GM12878 (cell line): ENCODE data around the gene PGF. TPM values are rescaled to one million over a fixed set of nuclear protein-coding genes. Genes with fewer than 3 reads are reported as not detected.

Source experiments
- ATAC-seq: fragments of 200-7000 bp; cut with Tn5 transposase; 3 replicates; pipeline ENCODE4 v1.9.1; 2020; ENCODE audit warnings: mild to moderate bottlenecking, moderate library complexity
- BruUV-seq: library from RNA; stranded (reverse); fragments of 400-500 nt; replicated peaks from 2 replicates; lab custom pipeline; 2021; lab: Mats Ljungman, UMichigan
- CTCF ChIA-PET: fragments of 300-600 bp; sonication (Branson Sonifier 250); formaldehyde crosslinking; extraction: SDS; loops from one replicate; lab custom pipeline; 2021; ENCODE audit warnings: inconsistent platforms; lab: Yijun Ruan, JAX
- POLR2A ChIA-PET: fragments of 350-600 bp; formaldehyde crosslinking; extraction: SDS; loops from one replicate; lab custom pipeline; 2021; ENCODE audit warnings: inconsistent platforms; lab: Charles Lee
- RAD21 ChIA-PET: fragments of 300-600 bp; sonication (Branson Sonifier 250); formaldehyde crosslinking; loops from one replicate; lab custom pipeline; 2023; ENCODE audit warnings: antibody characterized with exemption; ENCODE audit not compliant: unreplicated experiment; lab: Charles Lee
- SMC1A ChIA-PET: fragments of 300-600 bp; sonication (Branson Sonifier 250); formaldehyde crosslinking; loops from one replicate; lab custom pipeline; 2023; ENCODE audit not compliant: unreplicated experiment, uncharacterized antibody; lab: Charles Lee
- DNase-seq: peaks from one replicate; pipeline ENCODE4 v3.0.0-alpha.2; 2011; ENCODE audit warnings: low read depth, low spot score
- FAIRE-seq: peaks from 3 replicates; lab custom pipeline; 2011; peaks lifted over from hg19 to GRCh38; lab: Jason Lieb, UNC
- H2AFZ ChIP-seq: 2 replicates; pipeline ENCODE4 v1.6.0; 2011; ENCODE audit warnings: low read depth, low read length, control low read depth; ENCODE audit not compliant: control insufficient read depth
- H3K27ac ChIP-seq: 2 replicates; pipeline ENCODE4 v1.5.1; 2011; ENCODE audit warnings: control low read depth; ENCODE audit not compliant: control insufficient read depth, insufficient read depth
- H3K27me3 ChIP-seq, 2 experiments: replicated peaks in 1 of 2; 2 replicates each; pipeline versions ENCODE4 v1.6.0 to v1.6.1; 2011; ENCODE audit warnings: low read length in 1 of 2; ENCODE audit not compliant: control insufficient read depth in 2 of 2, insufficient read depth in 2 of 2
- H3K36me3 ChIP-seq, 2 experiments: 2 replicates each; pipeline ENCODE4 v1.5.1; 2011; ENCODE audit warnings: low read length in 1 of 2; ENCODE audit not compliant: control insufficient read depth in 2 of 2, insufficient read depth in 2 of 2
- H3K4me1 ChIP-seq: 2 replicates; pipeline ENCODE4 v1.6.1; 2011; ENCODE audit warnings: mild to moderate bottlenecking, low read length, moderate library complexity, mixed read lengths; ENCODE audit not compliant: control insufficient read depth, insufficient read depth
- H3K4me2 ChIP-seq: 2 replicates; pipeline ENCODE4 v1.6.0; 2011; ENCODE audit warnings: control low read depth; ENCODE audit not compliant: control insufficient read depth, insufficient read depth
- H3K4me3 ChIP-seq: fragments of 200-600 bp; sonication (generic); 2 replicates; pipeline ENCODE4 v1.5.1; 2016
- H3K79me2 ChIP-seq: 2 replicates; pipeline ENCODE4 v1.6.0; 2011; ENCODE audit warnings: low read length; ENCODE audit not compliant: control insufficient read depth, insufficient read depth
- H3K9ac ChIP-seq: 2 replicates; pipeline ENCODE4 v1.8.0; 2011; ENCODE audit warnings: low read length, control low read depth, mixed read lengths; ENCODE audit not compliant: control insufficient read depth, insufficient read depth
- H3K9me3 ChIP-seq: replicated peaks from 3 replicates; pipeline ENCODE4 v1.5.1; 2011; ENCODE audit warnings: mild to moderate bottlenecking, low read length; ENCODE audit not compliant: control insufficient read depth, insufficient read depth
- H4K20me1 ChIP-seq: 2 replicates; pipeline ENCODE4 v1.6.0; 2011; ENCODE audit not compliant: control insufficient read depth, insufficient read depth
- BHLHE40 ChIP-seq, 2 experiments: fragments of 450-650 bp in 1 of 2; IDR thresholded peaks; 2 replicates each; pipeline ENCODE4 v1.6.1; 2011 to 2017; ENCODE audit warnings: low read depth in 2 of 2, borderline replicate concordance in 1 of 2, improper control_type of control experiment in 1 of 2, low read length in 1 of 2, mild to moderate bottlenecking in 1 of 2
- CBX5 ChIP-seq: sonication (generic); IDR thresholded peaks from 2 replicates; pipeline ENCODE4 v1.6.1; 2016; ENCODE audit warnings: low read depth, moderate library complexity, mild to moderate bottlenecking, inconsistent platforms
- CEBPB ChIP-seq, 2 experiments: fragments of 150-350 bp in 1 of 2; IDR thresholded peaks; 2 replicates each; pipeline ENCODE4 v1.6.1; 2012 to 2014; ENCODE audit warnings: low read depth in 2 of 2, low read length in 2 of 2, borderline replicate concordance in 1 of 2, inconsistent platforms in 1 of 2
- HDGF ChIP-seq: fragments of 450-650 bp; IDR thresholded peaks from 2 replicates; pipeline ENCODE4 v1.6.1; 2016; ENCODE audit warnings: antibody characterized with exemption
- JUNB ChIP-seq: IDR thresholded peaks from 2 replicates; pipeline ENCODE4 v1.6.1; 2016; ENCODE audit warnings: antibody characterized with exemption, mild to moderate bottlenecking
- JUND ChIP-seq: IDR thresholded peaks from 2 replicates; pipeline ENCODE4 v1.6.1; 2012; ENCODE audit warnings: low read depth, mild to moderate bottlenecking, low read length, improper control_type of control experiment, moderate library complexity
- KLF5 ChIP-seq: fragments of 450-650 bp; IDR thresholded peaks from 2 replicates; pipeline ENCODE4 v1.6.1; 2014; ENCODE audit warnings: mild to moderate bottlenecking; ENCODE audit not compliant: partially characterized antibody
- LARP7 ChIP-seq: fragments of 450-650 bp; IDR thresholded peaks from 2 replicates; pipeline ENCODE4 v1.6.1; 2017; ENCODE audit warnings: mild to moderate bottlenecking
- NFYA ChIP-seq: IDR thresholded peaks from 2 replicates; pipeline ENCODE4 v1.6.1; 2011; ENCODE audit warnings: low read depth, mild to moderate bottlenecking, low read length, improper control_type of control experiment, borderline replicate concordance
- NR2C1 ChIP-seq: fragments of 450-650 bp; IDR thresholded peaks from 2 replicates; pipeline ENCODE4 v1.6.1; 2017; ENCODE audit warnings: antibody characterized with exemption, mild to moderate bottlenecking, moderate library complexity
- NR2C2 ChIP-seq: IDR thresholded peaks from 2 replicates; pipeline ENCODE4 v1.6.1; 2011; ENCODE audit warnings: borderline replicate concordance, low read depth; ENCODE audit not compliant: control insufficient read depth, insufficient read length
- PBX3 ChIP-seq: IDR thresholded peaks from 2 replicates; pipeline ENCODE4 v1.6.1; 2011; ENCODE audit warnings: mild to moderate bottlenecking, low read depth, low read length, moderate library complexity; ENCODE audit not compliant: insufficient replicate concordance
- POLR2AphosphoS5 ChIP-seq: IDR thresholded peaks from 2 replicates; pipeline ENCODE4 v1.6.1; 2011; ENCODE audit warnings: mild to moderate bottlenecking, low read length, inconsistent platforms
- TARDBP ChIP-seq: IDR thresholded peaks from 2 replicates; pipeline ENCODE4 v1.6.1; 2016; ENCODE audit warnings: borderline replicate concordance
- TCF7 ChIP-seq: IDR thresholded peaks from 2 replicates; pipeline ENCODE4 v1.6.1; 2014; ENCODE audit warnings: antibody characterized with exemption, borderline replicate concordance
- ZBTB33 ChIP-seq: fragments of 450-650 bp; IDR thresholded peaks from 2 replicates; pipeline ENCODE4 v1.6.1; 2017; ENCODE audit warnings: mild to moderate bottlenecking
- ZNF207 ChIP-seq: fragments of 450-650 bp; IDR thresholded peaks from 2 replicates; pipeline ENCODE4 v1.6.1; 2014; ENCODE audit warnings: antibody characterized with exemption, mild to moderate bottlenecking, borderline replicate concordance
- ZNF217 ChIP-seq: fragments of 450-650 bp; IDR thresholded peaks from 2 replicates; pipeline ENCODE4 v1.6.1; 2017; ENCODE audit warnings: antibody characterized with exemption, mild to moderate bottlenecking
- ZNF274 ChIP-seq: IDR thresholded peaks from one replicate; pipeline ENCODE4 v1.8.0; 2011; ENCODE audit not compliant: insufficient read length, insufficient read depth
- WGBS: methylation state at CpG from one replicate; pipeline ENCODE4 v1.1.6; 2016; ENCODE audit warnings: low lambda C conversion rate; ENCODE audit not compliant: insufficient replicate concordance, insufficient coverage; ENCODE audit errors: missing lambda C conversion rate; 5-methylcytosine and 5-hydroxymethylcytosine counted together
- in situ Hi-C: fragments of 300-500 bp; cut with MboI; formaldehyde crosslinking; loops from 9 replicates; pipeline ENCODE4 v1.14.3; 2018; ENCODE audit warnings: mixed read lengths
- intact Hi-C: fragments of 100-400 bp; cut with micrococcal nuclease; formaldehyde crosslinking; loops from one replicate; pipeline ENCODE4 v1.14.2; 2022; ENCODE audit not compliant: unreplicated experiment
- polyA plus RNA-seq, 11 experiments: library from polyadenylated mRNA; depleted of rRNA in 4 of 11; unstranded in 6 of 11; stranded (reverse) in 5 of 11; fragments of >200 nt; fragmentation: Nextera tagmentation in 4 of 11; fragmentation: Illumina TruSeq in 1 of 11; extraction: Ambion mirVana in 4 of 11; extraction: Trizol in 1 of 11; gene quantifications; 1 replicate in 1 of 11; 2 replicates in 10 of 11; pipeline versions ENCODE4 v1.2.1 to v1.2.3, GENCODE V29; 2011 to 2016; ENCODE audit warnings: inconsistent platforms in 2 of 11, missing spikeins in 2 of 11, low read depth in 1 of 11
- total RNA-seq, 4 experiments: library from RNA; depleted of rRNA in 3 of 4; stranded (reverse); fragments of >200 nt in 3 of 4; fragmentation: Illumina TruSeq in 1 of 4; extraction: Trizol in 1 of 4; gene quantifications; 2 replicates each; pipeline versions ENCODE4 v1.2.1 to v1.2.3, GENCODE V29; 2013 to 2021

PGF gene
- total and polyA plus RNA-seq, 10 of the 15 experiments (the other 5 are each of a cell fraction or from before 2014, with no cell fraction given) = 0.11 to 5.5 (median 0.63) TPM

DNA sequence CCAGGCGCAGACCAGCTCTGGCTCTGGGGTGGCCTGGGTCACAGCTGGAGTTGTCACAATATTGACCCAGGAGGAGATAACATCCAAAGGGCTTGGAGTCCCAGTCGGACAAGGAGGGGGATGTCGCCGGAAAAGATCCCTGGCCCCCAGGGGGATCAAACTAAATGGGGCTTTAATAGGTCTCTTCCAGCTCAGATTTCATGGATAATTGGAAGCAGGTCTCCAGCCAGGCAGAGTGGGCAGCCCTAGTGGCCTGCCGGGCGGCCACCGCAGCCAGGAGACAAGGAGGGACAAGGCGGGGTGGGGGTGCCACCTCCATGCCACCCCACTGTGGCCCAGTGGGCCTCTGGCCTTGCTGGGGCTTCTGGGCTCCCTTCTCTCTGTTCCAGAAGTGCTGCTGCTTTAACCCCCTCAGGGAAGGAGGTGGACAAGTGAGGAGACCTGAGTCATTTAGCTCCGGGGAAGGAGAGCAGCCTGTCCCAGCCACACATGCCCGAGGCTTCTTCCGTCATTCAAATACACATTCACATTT is 23.1 kb upstream of the PGF start:
- Histone ChIP-seq H4K20me1 (no peaks in the 10 kb centered on the region), H3K79me2 (no peaks in the 10 kb centered on the region), H3K27me3 (no peaks in the 10 kb centered on the region; a peak in 1 of 4 replicates), H3K4me3 (no peak overlapping the region), H3K9me3 (no peaks in the 10 kb centered on the region), H3K4me2 (no peak overlapping the region), H3K9ac (no peak overlapping the region), H2AFZ (no peak overlapping the region), H3K27ac (no peak overlapping the region), H3K36me3 (no peaks in the 10 kb centered on the region), H3K4me1 (peaks cover 5% of the 10 kb centered on the region; the same call in 1 of the 2 replicates)
- RAD21 ChIA-PET = no interaction called here
- WGBS = 69% methylated on average over 11 of the region's 11 CpGs
- SMC1A ChIA-PET = no interaction called here
- intact Hi-C loops = no loop called here
- CTCF ChIA-PET = no interaction called here
- DNase-seq (no peak), FAIRE-seq (no peak), ATAC-seq (no peak)
- no TSS peak for BruUV-seq
- in situ Hi-C loops = no loop called here
- POLR2A ChIA-PET = interaction anchor here (0.6 kb wide), 1 partner anchor 146 kb away, joined by 3 read pairs; no protein-coding TSS in a partner anchor
- TF ChIP-seq TARDBP (no peak), BHLHE40 (IDR thresholded peaks at IDR 0.05; ENCODE audit: borderline replicate concordance in 1 of 2, low read depth in 2 of 2, low read length in 1 of 2) (no peak), ZBTB33 (no peak), POLR2AphosphoS5 (no peak), JUNB (no peak), ZNF274 (no peak), NR2C1 (no peak), LARP7 (no peak), KLF5 (no peak), CBX5 (no peak), JUND (no peak), HDGF (no peak), ZNF217 (no peak), CEBPB (IDR thresholded peaks at IDR 0.05; ENCODE audit: borderline replicate concordance in 1 of 2, low read depth in 2 of 2, low read length in 2 of 2) (no peak), NFYA (no peak), TCF7 (no peak), NR2C2 (no peak), ZNF207 (no peak), PBX3 (no peak)
